SHP77 treated with DMSO at 0.1 percent for 48 hours (cell line): ENCODE data around the gene ATAD1.
"Not testable (repeated sequence)": the region's sequence is repeated elsewhere in the genome, so short reads cannot be mapped to it uniquely, and the experiment has no call there.

Experiments
- DNase-seq: peaks from one replicate; lab custom pipeline; 2025; lab: John Stamatoyannopoulos, UW

The ATAD1 gene

DNA sequence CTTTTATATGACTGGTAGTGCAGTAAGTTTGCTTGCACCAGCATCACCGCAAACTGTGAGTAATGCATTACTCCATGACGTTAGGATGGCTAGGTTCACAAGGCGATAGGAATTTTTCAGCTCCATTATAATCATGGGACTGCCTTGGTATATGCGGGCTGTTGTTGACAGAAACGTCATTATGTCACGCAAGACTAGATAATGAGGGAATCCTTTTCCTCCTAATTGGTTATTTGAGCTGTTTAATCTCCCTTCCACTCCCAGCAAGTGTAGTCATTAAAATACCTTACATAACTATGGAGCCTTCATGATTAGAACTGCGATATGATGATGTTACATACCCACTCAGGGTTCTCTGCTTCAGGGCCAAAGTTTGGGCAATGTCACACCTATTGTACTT lies 28.0 kb upstream of the ATAD1 start:
- no peak for DNase-seq

DNA sequence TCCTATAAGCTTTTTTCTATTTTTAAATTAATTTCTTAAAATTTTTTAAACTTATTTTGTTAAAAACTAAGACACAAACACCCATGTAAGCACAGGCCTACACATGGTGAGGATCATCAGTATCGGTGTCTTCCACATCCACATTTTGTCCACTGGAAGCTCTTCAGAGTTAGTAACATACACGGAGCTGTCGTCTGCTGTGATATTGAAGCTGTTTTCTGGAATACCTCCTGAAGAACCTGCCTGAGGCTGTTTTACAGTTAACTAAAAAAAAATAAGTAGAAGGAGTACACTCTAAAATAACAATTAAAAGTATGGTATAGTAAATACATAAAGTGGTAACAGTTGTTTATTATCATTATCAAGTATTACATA lies 27.6 kb upstream of the ATAD1 start:
- no peak for DNase-seq

DNA sequence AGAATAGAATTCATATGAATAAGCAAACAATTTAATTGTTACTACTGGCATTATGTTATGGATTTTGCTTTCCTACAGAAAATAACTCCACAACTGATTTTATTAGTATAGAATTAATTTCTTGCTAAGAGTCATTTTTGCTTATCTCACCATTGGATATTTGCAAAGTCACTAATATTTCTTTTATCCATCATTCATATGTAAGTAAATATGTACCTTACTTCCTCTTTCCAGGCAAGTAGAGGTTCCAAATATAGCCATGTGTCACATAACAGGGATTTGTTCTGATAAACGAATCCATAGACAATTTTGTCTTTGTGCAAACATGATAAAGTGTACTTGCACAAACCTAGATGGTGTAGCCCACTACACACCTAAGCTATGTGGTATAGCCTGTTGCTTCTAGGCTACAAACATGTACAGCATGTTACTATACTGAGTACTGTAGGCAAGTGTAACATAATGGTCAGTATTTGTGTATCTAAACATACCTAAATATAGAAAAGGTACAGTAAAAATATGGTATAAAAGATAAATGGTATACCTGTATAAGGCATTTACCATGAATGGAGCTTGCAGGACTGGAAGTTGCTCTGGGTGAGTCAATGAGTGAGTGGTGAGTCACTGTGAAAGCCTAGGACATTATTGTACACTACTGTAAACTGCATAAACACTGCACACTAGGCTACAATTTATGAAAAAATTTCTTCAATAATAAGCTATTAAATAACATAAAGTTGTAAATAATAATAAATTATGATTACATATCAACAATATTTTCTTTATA lies 27.0 kb upstream of the ATAD1 start:
- DNase-seq = no peak

DNA sequence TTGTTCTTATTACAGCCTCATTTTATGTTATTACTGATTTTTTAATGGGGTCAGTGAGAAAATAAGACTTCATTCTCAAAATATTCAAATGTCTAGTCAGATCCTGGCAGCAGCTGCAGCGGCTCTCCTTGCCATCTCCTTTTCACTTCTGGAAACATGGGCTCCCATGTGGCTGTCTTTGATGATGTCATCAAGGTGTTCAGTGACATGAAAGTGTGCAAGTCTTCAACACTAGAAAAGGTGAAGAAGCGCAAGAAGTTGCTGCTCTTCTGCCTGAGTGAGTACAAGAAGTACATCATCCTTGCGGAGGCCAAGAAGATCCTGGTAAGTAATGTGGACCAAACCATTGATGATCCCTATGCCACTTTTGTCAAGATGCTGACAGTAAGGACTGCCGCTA lies 25.7 kb upstream of the ATAD1 start:
- no peak for DNase-seq

DNA sequence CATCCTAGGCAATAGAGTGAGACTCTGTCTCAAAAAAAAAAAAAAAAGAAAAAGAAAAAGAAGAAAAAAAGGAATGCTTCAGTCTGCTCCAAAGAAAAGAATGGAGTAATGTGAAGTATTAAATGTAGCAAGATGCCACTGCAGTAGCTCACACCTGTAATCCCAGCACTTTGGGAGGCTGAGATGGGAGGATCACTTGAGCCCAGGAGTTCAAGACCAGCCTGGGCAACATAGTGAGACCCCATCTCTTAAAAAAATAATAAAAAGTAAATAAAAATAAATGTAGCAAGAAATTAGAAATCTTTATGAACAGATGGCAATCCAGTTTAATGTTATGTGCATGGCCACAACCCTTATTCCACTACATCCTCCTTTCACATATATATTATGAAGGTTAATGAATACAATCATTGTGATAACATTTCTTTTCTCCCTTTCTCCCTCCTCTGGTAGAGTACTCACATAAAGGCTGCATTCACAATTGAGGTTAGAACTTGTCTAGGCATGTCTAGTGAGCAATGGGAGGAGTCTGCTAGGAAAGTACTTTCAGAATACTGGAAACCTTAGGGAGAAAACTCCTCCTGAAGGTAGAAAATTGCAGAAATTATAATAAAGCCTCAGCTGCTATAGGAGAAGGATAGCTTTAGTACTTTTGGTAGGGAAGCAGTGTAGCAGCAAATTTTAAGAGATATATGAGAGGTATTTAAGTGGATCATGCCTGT lies 24.9 kb upstream of the ATAD1 start:
- no peak for DNase-seq

DNA sequence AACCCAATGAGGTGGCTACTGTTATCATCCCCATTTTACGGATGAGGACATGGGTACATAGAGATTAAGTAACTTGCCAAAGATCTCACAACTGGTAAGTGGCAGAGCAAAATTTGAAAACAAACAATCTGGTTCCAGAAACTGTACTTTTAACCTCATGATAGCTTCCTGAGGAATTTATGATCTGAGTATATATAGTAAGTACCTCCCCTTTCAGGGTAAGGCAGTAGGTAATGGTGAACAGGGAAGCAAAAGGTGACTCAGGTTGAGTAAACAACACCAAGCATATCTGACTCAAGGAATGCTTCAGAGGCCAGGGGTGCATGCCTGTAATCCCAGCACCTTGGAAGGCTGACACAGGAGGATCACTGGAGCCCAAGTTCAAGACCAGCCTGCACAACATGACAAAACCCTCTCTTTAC lies 24.2 kb upstream of the ATAD1 start:
- DNase-seq = no peak

DNA sequence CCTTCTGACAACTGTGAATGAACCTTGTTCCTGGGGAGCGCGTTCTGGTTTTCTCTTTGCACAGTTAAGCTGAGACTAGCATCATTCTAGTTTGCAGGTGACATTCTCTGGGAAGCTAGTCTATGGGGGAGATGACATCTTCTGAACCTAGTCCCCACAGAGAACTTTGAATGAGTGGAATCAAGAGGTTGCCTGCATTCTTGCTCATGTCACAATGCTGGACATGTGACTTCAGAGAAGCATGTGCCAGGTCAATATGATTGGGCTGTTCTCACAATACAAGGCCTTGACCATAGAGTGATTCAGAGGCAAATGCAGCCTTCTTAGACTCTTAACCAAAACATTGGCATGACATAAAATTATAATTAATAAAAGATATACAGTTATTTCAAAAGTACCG lies 23.2 kb upstream of the ATAD1 start:
- no peak for DNase-seq

DNA sequence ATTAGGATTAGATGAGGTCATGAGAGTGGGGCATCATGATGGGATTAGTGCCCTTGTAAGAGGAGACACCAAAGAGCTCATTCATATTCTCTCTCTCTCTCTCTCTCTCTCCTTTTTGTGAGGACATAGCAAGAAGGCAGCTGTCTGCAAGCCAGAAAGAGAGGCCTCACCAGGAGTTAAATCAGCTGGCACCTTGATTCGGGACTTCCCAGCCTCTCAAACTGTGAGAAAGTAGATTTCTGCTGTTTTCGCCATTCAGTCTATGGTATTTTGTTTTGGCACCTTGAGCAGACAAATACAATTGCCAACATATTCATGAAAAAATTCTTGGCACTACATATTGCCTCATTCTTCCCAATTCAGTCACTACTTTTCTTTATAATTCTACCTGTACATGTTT lies 20.6 kb upstream of the ATAD1 start:
- no peak for DNase-seq

DNA sequence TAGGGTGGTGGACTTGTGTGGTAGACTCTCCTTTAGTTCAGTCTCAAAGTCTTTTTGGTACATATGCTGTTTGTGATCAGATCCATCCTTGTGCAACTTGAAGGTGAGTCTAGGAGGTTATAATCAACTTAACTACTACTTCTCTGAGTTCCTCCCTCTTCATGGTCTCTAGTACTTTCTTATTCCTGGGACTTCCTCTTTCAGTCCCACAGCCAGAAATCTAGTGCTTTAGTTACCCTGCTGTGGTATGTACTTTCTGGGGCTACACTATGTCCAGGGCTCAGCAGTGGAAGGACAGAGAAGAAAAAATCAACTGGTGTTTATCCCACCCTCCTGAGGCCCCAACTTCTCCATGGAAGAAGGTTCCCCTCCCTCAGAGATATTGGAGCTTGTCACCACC lies 19.4 kb upstream of the ATAD1 start:
- no peak for DNase-seq

DNA sequence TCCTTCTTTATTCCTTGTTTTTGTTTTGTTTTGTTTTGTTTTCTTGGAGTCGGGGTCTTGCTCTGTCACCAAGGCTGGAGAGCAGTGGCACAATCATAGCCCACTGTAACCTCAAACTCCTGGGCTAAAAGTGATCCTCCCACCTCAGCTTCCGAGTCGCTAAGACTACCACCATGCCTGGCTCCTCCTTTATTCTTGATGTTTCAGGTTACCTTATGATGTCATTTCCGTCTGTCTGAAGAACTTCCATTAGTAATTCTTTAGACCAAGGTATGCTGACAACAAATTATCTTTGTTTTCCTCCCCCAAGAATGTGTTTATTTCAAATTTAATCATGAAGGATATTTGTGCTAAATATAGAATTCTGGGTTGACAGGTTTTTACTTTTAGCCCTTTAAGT lies 18.1 kb upstream of the ATAD1 start:
- no peak for DNase-seq

DNA sequence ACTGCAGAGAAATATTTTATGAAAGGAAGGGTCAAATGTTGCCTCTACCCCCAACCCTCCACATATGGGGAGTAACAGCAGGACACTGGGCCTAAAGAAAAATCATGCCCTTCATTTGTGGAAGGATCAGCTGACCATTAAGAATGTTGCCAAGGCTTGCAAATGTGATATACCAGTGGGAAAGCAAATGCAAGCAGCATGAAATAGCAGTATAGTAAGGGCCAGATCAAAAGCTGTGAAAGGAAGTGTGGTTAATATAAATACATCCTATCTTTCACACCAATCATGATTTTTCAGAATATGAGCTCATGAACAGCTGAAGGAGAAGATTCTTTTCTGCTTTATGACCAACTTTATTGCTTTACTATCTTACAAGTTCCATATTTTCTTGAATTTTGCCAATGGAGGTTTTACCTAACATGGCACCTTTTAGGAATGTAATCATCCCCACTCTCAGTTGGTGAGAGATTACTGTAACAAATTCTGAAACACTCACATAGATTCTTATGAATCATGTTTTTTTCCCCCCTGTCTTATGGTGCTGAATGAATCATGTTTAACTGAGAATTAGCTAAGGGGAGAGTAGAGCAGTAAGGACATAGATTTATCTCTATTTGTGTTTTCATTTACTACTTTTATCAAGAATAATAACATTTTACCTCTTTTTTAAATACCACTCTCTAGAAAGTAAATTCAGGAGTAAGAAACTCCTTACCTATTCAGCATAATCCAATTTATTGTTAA lies 12.1 kb upstream of the ATAD1 start:
- no peak for DNase-seq

DNA sequence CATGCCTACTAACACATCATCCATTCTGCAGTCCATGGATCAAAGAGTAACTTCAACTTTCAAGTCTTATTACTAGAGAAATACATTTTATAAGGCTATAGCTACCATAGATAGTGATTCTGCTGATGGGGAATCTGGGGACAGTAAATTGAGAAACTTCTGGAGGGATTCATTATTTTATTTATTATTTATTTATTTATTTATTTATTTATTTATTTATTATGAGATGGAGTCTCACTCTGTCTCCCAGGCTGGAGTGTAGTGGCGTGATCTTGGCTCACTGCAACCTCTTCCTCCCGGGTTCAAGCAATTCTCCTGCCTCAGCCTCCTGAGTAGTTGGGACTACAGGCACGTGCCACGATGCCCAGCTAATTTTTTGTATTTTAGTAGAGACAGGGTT lies 11.0 kb upstream of the ATAD1 start:
- DNase-seq = not testable (repeated sequence)

DNA sequence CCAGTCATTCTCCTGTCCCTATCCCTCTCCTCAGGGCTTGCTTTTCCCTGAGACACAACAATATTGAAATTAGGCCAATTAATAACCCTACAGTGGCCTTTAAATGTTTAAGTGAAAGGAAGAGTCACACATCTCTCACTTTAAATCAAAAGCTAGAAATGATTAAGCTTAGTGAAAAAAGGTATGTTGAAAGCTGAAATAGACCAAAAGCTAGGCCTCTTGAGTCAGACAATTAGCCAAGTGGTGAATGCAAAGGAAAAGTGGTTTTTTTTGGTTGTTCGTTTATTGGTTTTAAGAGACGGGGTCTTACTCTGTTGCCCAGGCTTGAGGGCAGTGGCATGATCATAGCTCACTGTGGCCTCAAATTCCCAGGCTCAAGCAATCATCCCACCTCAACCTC lies 9.7 kb upstream of the ATAD1 start:
- no peak for DNase-seq

DNA sequence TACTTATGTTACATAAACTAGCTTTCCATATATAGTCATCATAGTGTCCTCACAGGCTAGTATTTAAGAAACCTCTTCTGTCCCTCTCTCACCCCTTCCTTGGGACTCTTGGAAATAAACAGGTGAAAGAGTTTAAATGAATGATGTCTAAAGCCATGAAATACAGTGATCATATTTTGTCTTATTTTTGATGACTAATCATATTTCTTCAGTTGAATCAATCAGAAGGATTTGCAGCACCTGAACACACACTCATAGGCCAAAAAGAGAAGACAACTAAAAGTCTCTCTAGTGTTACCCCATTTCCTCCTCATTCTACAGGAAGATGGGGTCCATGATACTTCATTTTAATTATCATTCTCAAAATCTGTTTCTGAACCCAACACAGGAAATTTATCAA lies 8.6 kb upstream of the ATAD1 start:
- DNase-seq = no peak

DNA sequence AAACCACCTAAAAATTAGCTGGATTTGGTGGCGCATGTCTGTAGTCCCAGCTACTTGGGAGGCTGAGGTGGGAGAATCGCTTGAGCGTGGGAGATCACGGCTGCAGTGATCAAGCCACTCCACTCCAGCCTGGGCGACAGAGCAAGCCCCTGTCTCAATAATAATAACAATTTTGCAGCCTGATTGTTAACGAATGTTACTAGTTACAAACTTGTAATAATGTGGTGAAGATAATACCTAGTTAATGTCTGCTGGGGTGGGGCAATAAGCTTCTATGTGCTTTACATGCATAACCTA lies 1.2 kb upstream of the ATAD1 start:
- no peak for DNase-seq

DNA sequence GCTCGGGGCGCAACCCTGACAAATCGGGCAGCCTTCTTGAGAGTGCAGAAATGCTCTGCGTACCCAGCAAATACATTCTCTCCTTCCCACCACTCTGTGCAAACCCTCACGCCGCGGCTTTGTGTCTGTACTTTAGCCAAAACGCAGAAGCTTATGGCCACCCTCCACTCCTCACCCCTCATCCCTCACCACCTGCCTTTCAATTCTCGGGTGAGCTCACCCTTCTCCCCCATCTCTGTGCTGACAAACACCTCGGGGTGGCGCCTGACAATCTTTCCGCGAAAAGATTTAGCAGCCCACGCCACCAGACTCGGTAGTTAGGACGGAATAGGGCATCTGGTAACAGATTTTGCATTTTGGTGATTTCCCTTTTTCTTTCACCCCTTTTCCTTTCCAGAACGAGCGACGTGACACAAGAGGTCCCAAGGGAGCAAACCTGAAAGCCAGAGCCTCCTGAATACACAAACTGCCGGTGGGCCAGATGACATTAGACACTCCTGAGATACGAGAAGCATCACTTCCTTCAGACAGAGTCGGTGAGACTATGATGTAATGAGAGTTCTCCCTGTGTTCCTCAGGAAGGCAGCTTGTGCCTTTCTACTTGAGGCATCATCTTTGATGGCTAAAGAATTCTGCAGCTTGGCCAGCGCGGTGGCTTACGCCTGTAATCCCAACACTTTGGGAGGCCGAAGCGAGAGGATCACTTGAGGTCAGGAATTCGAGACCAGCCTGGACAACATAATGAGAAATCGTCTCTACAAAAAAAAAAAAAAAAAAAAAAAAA lies 671 bp upstream of the ATAD1 start:
- no peak for DNase-seq

DNA sequence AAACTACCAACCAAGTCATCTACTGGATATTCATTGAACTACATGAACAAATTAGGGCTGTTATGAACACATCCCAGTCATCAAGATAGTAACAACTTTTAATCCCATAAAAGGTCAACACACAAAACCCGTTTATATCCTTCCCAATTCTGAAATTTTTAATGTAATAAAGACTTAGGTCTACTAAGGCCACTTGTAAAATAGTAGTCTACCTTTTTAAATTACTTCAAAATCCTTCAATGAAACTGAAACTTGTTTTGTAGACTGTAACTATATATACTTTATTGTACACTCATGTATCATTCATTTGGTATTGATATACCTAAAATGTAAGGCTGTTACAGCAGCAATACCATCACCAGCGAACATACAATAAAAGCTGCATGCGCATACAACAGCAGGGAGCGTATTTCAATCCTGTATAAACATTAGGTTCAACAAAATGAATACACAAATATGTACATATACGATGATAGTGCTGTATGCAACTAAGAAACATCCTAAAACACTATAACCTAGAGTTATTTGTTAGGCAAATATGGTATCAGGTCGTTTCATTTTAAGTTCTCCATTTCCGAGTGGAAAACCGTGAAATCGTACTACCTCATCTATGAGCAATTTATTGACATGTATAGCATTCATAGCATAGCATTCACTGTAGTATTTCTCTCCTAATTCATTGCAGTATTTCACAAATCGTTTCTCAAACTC lies 973 bp downstream of the ATAD1 start:
- DNase-seq = no peak

DNA sequence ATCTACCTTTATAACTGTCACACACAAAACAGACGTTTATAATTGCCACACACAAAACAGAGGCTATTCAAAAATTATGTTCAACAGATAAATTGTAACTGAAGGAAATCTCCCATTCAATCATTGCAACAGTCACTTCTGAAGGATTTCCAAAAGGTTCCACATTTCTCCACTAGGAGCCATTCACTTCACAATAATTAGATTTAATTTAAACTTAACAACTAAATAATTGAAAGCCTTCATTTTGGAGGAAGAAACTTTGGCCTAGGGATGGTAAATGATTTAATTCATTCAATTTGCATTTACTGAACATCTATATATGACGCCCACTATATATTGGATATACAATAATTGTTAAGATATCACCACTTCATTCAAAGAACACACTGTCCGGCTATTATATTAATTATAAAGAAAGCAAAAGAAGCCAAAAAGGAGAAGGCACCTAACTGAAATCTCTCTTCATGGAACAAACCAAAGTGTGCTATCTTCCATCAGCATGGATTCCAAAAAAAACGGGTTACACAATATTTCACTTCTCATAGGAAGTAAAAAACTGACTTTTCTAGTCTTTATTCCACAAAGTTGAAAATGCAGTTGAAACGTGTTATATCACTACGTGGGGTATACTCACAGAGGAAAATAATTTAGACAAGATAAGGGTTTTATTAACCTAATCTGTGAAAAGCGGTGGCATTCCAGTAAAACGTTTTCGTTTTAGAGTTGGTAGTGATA lies 1.7 kb downstream of the ATAD1 start:
- no peak for DNase-seq

DNA sequence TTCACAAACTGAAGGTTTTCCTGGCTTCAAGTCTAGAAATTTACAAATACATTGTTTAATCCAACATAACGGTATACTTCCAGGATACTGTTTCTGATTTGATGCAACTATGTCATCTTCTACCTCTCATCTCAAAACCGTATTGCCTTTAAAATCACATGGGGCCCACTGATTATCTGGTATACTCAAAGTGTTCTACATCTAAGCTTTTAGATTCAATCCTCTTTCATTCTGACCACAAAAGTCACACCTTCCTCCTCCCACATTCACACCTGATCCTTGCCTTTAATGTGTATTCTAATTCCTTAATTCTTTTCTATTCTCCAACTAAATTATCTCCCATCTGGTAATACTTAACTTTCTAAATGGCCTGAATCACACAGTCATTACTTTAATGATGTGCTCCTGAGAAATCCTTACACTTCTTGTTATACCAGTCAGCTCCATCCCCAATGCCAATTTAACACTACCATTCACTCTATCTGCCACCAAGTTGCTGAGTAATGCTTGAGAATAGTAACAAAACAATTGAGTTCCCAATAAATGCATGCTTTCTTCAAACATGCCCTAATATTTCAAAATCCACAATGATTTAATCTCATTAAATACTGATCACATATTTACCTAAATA lies 13.0 kb downstream of the ATAD1 start:
- no peak for DNase-seq

DNA sequence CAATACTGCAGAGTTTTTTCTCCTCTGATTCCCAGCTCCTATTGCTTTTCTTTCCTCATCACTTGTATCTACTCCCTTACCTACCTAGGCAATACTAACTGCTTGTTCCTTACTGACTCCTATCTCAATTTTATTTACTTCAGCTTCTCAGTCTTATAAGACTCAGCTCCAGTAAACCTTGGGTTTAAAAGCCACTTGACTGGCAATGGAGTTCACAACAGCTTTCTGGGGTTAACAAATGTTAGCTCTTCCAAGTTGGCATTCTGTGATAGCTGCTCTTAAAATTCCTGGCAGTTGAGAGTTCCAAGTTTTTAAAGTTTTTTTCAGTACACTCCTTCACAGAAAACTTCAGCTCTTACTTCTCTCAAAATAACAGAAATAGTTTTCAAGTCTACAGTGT lies 14.2 kb downstream of the ATAD1 start:
- no peak for DNase-seq

DNA sequence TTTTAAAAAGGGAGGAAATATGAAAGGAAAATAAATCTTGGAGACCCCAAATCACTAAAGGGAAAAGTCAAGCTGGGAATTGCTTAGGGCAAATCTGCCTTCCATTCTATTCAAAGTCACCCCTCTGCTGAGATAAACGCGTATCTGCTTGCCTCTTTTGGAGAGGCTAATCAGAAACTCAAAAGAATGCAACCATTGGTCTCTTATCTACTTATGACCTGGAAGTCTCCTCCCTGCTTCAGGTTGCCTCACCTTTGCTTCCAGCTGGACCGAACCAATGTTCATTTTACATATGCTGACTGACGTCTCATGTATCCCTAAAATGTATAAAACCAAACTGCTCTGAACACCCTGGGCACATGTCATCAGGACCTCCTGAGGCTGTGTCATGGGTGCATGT lies 14.7 kb downstream of the ATAD1 start:
- no peak for DNase-seq
